Astrocyte of the cerebellum (primary cell): ENCODE measurements around the gene TAS2R60.
"Not testable (repeated sequence)": the region's sequence is repeated elsewhere in the genome, so short reads cannot be mapped to it uniquely, and the experiment has no call there.

Experiments used
- DNase-seq: peaks from one replicate; pipeline ENCODE4 v3.0.0-alpha.2; 2011; ENCODE audit warnings: low read depth
- H3K4me3 ChIP-seq: 2 replicates; pipeline ENCODE4 v1.5.1; 2011; ENCODE audit warnings: mild to moderate bottlenecking, low read depth, low read length, moderate library complexity
- CTCF ChIP-seq: IDR thresholded peaks from 2 replicates; pipeline ENCODE4 v1.5.1; 2012; ENCODE audit warnings: low read length, low read depth, moderate library complexity, mild to moderate bottlenecking; ENCODE audit errors: missing control alignments
- in situ Hi-C: cut with HindIII; loops from 2 replicates; pipeline ENCODE4 v1.10.0; 2017; ENCODE audit warnings: low sequenced_read_pairs

TAS2R60 gene

GRCh38 chr7:143397710-143398530, 45.3 kb upstream of the TAS2R60 start:
- no peak overlapping the region for H3K4me3 ChIP-seq
- no peak for DNase-seq
- no peak for TF ChIP-seq CTCF
- in situ Hi-C loops = no loop called here

GRCh38 chr7:143398616-143399015, 44.6 kb upstream of the TAS2R60 start:
- in situ Hi-C loops = no loop called here
- H3K4me3 ChIP-seq = no peak overlapping the region
- no peak for TF ChIP-seq CTCF
- no peak for DNase-seq

GRCh38 chr7:143399151-143399550, 44.1 kb upstream of the TAS2R60 start:
- in situ Hi-C loops = no loop called here
- no peak for DNase-seq
- TF ChIP-seq CTCF = no peak
- H3K4me3 ChIP-seq = no peak overlapping the region

DNA sequence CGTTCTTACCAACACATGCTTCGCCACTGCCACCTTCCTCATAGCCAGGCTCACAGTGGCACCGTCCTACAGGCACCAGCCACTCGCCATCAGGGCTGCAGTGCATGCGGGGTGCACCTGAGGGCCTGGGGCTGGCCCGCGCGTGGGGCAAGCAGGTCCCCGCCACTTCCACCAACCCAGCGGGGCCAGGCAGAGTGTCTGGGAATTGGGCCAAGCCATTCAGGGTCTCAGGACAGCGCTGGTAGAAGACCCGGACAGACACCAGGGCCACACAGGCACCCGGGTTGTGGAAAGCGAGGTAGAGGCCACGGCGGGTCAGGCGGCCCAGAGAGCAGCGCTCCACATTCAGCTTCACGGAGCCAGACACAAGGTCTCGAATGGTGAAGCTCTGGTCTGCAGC, 43.6 kb upstream of the TAS2R60 start:
- H3K4me3 ChIP-seq = no peak overlapping the region
- TF ChIP-seq CTCF = no peak
- DNase-seq = no peak
- in situ Hi-C loops = no loop called here

DNA sequence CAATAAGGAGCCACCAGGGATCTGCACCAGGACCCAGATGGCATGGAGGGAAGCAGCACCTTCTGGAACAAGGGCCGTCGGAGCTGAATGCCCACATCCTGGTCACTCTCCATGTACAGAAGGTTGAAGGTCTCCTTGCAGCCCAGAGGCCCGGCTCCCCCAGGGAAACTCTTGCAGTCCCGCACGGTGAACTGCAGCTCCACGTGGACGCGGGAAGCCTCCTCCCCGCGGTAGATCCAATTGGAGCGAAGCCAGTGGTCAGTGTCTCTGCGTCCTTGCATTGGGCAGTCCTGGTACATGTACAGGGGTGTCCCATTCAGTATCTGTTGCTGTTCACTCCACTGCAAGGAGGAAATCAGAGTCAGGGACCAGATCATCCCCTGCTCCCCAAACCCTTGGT, 42.0 kb upstream of the TAS2R60 start:
- no peak for TF ChIP-seq CTCF
- DNase-seq = no peak
- in situ Hi-C loops = no loop called here
- no peak overlapping the region for H3K4me3 ChIP-seq

- H3K4me3 ChIP-seq, in situ Hi-C loops, DNase-seq: not testable (repeated sequence)
Measured at GRCh38 chr7:143402233-143402632, 41.0 kb upstream of the TAS2R60 start.

DNA sequence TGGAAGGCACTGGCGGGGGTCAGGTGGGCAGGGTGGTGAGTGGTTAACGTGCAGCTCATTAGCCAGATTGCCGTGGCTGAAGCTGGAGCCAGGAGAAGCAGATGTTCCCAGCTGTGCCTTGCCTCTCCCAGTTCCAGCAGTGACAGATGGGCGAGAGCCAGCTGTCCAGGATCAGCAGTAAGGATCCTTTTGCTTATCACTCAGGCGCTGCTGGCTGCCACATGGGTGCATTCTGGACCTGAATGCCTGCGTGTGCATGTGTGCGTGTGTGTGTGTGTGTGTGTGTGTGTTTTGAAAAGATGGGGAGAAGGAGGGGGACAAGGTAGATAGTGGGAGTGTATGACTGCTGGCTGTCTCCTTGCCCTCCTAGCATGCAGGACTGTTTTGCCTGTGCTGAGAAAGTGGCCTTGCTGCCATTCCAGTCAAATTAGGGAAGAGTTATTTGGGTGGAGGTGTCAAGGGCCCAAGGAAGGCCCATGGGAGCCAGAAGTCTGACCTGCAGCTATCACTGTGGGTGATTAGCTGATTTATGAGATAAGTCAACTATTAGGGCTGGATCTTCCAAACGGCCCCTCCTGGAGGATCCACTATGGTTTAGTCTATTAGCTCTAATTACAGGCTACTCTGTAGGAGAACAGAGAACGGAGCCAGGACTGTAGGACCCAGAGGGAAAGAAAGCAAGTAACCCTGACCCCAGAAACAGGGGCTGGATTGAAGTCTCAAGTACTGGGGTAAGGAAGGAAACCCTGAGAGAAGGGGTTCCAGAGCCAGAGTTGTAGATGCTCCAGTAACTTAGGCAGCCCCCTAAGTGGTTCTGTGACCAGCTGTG, 37.9 kb upstream of the TAS2R60 start:
- TF ChIP-seq CTCF = no peak
- DNase-seq = no peak
- in situ Hi-C loops = no loop called here
- no peak overlapping the region for H3K4me3 ChIP-seq
